Stimulated activated CD4-positive, alpha-beta T cell treated with anti-CD3 and anti-CD28 coated beads, Interleukin-15, amount 100 ng/mL, for 24 hours (primary cell): ENCODE data around the gene ATP8B3.
"Not testable (repeated sequence)": the region's sequence is repeated elsewhere in the genome, so short reads cannot be mapped to it uniquely, and the experiment has no call there.

Source experiments
- DNase-seq: peaks from one replicate; pipeline ENCODE4 v3.0.0-alpha.2; 2020

The ATP8B3 gene

GRCh38 chr19:1768248-1768647 lies 43.8 kb downstream of the ATP8B3 start:
- no peak for DNase-seq

- peak; percentile 65 for DNase-seq
Observed at GRCh38 chr19:1767464-1767933, 44.6 kb downstream of the ATP8B3 start.

- DNase-seq: peak; percentile 30
Observed at GRCh38 chr19:1766800-1767352, 45.2 kb downstream of the ATP8B3 start.

- DNase-seq: no peak
Observed at GRCh38 chr19:1765904-1766799, 45.9 kb downstream of the ATP8B3 start.

- DNase-seq: no peak
Observed at GRCh38 chr19:1765232-1765903, 46.7 kb downstream of the ATP8B3 start.

GRCh38 chr19:1764729-1765128 lies 47.3 kb downstream of the ATP8B3 start:
- no peak for DNase-seq

- DNase-seq: no peak
Observed at GRCh38 chr19:1763648-1764639, 48.1 kb downstream of the ATP8B3 start.

- no peak for DNase-seq
Observed at GRCh38 chr19:1762243-1763117, 49.6 kb downstream of the ATP8B3 start.

- DNase-seq: no peak
Observed at GRCh38 chr19:1761528-1762242, 50.4 kb downstream of the ATP8B3 start.

- DNase-seq: not testable (repeated sequence)
Observed at GRCh38 chr19:1760786-1761527, 51.1 kb downstream of the ATP8B3 start.

- DNase-seq: no peak
Observed at GRCh38 chr19:1760020-1760419, 52.1 kb downstream of the ATP8B3 start.

GRCh38 chr19:1758959-1759903 lies 52.8 kb downstream of the ATP8B3 start:
- DNase-seq: no peak

- DNase-seq: no peak
Observed at GRCh38 chr19:1758231-1758577, 53.9 kb downstream of the ATP8B3 start.

- DNase-seq: no peak
Observed at GRCh38 chr19:1757468-1758230, 54.4 kb downstream of the ATP8B3 start.

- no peak for DNase-seq
Observed at GRCh38 chr19:1756705-1757465, 55.2 kb downstream of the ATP8B3 start.

- no peak for DNase-seq
Observed at GRCh38 chr19:1756264-1756663, 55.8 kb downstream of the ATP8B3 start.

- no peak for DNase-seq
Observed at GRCh38 chr19:1755467-1756171, 56.5 kb downstream of the ATP8B3 start.
